ENCODE results near the gene PITHD1.
A peak's percentile ranks its signal among the peaks of the same experiment; 100 is the strongest.

Gene PITHD1

GRCh38 chr1:23742670-23743286 is 35.4 kb upstream of the PITHD1 start:
- Mint-ChIP-seq H3K9me3 (no peaks in the 10 kb centered on the region), H3K4me3 (peak overlapping the region; percentile 86 to 91 (median 86)), H3K27me3 (ENCODE audit: low read depth) (no peaks in the 10 kb centered on the region), H3K4me1 (peaks cover 29% of the 10 kb centered on the region), H3K27ac (peak overlapping the region; percentile 49 to 92 (median 74)), H3K36me3 (ENCODE audit: low read depth) (peaks cover 13% of the 10 kb centered on the region)
- TF ChIP-seq, protein P1, sequence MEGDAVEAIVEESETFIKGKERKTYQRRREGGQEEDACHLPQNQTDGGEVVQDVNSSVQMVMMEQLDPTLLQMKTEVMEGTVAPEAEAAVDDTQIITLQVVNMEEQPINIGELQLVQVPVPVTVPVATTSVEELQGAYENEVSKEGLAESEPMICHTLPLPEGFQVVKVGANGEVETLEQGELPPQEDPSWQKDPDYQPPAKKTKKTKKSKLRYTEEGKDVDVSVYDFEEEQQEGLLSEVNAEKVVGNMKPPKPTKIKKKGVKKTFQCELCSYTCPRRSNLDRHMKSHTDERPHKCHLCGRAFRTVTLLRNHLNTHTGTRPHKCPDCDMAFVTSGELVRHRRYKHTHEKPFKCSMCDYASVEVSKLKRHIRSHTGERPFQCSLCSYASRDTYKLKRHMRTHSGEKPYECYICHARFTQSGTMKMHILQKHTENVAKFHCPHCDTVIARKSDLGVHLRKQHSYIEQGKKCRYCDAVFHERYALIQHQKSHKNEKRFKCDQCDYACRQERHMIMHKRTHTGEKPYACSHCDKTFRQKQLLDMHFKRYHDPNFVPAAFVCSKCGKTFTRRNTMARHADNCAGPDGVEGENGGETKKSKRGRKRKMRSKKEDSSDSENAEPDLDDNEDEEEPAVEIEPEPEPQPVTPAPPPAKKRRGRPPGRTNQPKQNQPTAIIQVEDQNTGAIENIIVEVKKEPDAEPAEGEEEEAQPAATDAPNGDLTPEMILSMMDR (IDR thresholded peaks at IDR 0.05; ENCODE audit: unreplicated experiment in 3 of 3): no peak

DNA sequence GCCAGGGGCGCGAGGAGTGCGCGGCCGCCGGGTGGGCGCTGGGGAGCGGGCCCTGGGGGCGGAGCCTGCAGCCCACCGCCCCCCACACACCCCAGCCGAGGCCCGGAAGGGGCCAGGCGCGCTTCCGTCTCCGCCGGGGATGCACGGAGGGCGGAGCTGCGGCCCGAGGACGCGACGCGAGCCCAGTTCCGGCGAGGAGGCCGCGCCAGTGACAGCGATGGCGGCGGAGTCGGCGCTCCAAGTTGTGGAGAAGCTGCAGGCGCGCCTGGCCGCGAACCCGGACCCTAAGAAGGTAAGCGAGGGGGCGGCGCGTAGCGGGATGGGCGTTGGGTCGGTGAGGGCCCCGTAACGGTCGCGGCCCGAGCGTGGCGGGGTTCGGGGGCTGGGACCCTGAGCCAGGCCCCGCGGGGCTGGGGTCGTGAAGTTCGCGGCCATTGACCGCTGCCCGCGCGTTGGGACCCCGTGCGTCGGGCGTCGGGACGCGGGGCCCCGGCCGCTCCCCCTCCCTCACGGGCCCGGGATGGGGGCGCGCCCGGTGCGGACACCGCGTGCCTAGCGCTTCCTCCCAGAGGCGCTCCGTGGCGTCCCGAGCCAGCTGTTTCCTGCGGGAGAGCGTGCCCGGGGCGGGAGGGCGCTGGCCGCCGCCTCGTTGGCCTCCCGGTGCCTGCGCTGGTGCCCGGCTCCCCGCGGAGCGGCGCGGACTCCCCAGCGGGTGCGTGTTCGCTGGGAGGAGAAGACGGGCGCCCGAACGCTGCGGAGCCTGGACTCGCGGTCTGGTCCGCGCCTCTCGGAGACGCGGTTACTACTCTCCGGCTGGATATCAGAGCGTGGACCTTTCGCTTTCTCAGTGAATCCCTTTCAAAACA is 34.7 kb upstream of the PITHD1 start, which contains the start of gene ELOA:
TSS of gene ELOA (plus strand) at position 185 of the 866 bp plus-strand sequence. CDS start at position 218, 33 bp downstream.
- peaks cover 15% of the 10 kb centered on the region for H3K36me3 Mint-ChIP-seq (ENCODE audit: low read depth)
- H3K27ac Mint-ChIP-seq: peak within 1 kb of the TSS; percentile 79 to 94 (median 86)
- H3K27me3 Mint-ChIP-seq (ENCODE audit: low read depth): no peaks in the 10 kb centered on the region
- H3K4me1 Mint-ChIP-seq: peaks cover 29% of the 10 kb centered on the region
- H3K4me3 Mint-ChIP-seq: peak within 1 kb of the TSS; percentile 91 to 95 (median 94)
- TF ChIP-seq, protein P1 (IDR thresholded peaks at IDR 0.05; ENCODE audit: unreplicated experiment in 3 of 3): no peak
- H3K9me3 Mint-ChIP-seq: no peaks in the 10 kb centered on the region

- H3K27ac Mint-ChIP-seq: peak overlapping the region in 2 of 3 experiments; percentile 79 to 94
- TF ChIP-seq, protein P1 (IDR thresholded peaks at IDR 0.05; ENCODE audit: unreplicated experiment in 3 of 3): peak; percentile 25 to 49 (median 31)
These were observed 32.7 kb upstream of the PITHD1 start for GRCh38 chr1:23745515-23745914.

GRCh38 chr1:23748016-23748415 is 30.2 kb upstream of the PITHD1 start:
- H3K4me3 Mint-ChIP-seq: no peak overlapping the region
- TF ChIP-seq, protein P1 (IDR thresholded peaks at IDR 0.05; ENCODE audit: unreplicated experiment in 3 of 3): no peak
- H3K9me3 Mint-ChIP-seq: no peaks in the 10 kb centered on the region
- H3K36me3 Mint-ChIP-seq (ENCODE audit: low read depth): peaks cover 42% of the 10 kb centered on the region
- no peaks in the 10 kb centered on the region for H3K27me3 Mint-ChIP-seq (ENCODE audit: low read depth)
- H3K27ac Mint-ChIP-seq: no peak overlapping the region
- H3K4me1 Mint-ChIP-seq: peaks cover 19% of the 10 kb centered on the region

More at GRCh38 chr1:23745515-23745914, 32.7 kb upstream of the PITHD1 start:
- Mint-ChIP-seq H3K4me1 (peaks cover 29% of the 10 kb centered on the region), H3K36me3 (ENCODE audit: low read depth) (peaks cover 26% of the 10 kb centered on the region), H3K27me3 (ENCODE audit: low read depth) (no peaks in the 10 kb centered on the region), H3K9me3 (no peaks in the 10 kb centered on the region), H3K4me3 (peak overlapping the region; percentile 90 to 95 (median 94))

DNA sequence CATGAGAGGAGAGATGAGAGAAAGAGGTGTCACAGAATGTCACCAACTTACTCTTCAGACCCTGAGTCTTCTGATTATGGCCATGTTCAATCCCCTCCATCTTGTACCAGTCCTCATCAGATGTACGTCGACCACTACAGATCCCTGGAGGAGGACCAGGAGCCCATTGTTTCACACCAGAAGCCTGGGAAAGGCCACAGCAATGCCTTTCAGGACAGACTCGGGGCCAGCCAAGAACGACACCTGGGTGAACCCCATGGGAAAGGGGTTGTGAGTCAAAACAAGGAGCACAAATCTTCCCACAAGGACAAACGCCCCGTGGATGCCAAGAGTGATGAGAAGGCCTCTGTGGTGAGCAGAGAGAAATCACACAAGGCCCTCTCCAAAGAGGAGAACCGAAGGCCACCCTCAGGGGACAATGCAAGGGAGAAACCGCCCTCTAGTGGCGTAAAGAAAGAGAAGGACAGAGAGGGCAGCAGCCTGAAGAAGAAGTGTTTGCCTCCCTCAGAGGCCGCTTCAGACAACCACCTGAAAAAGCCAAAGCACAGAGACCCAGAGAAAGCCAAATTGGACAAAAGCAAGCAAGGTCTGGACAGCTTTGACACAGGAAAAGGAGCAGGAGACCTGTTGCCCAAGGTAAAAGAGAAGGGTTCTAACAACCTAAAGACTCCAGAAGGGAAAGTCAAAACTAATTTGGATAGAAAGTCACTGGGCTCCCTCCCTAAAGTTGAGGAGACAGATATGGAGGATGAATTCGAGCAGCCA is 27.0 kb upstream of the PITHD1 start:
- no peak overlapping the region for H3K4me3 Mint-ChIP-seq
- TF ChIP-seq, protein P1 (IDR thresholded peaks at IDR 0.05; ENCODE audit: unreplicated experiment in 3 of 3): peak; percentile 48 to 64 (median 62)
- no peaks in the 10 kb centered on the region for H3K9me3 Mint-ChIP-seq
- H3K36me3 Mint-ChIP-seq (ENCODE audit: low read depth): peaks cover 66% of the 10 kb centered on the region
- peaks cover 4% of the 10 kb centered on the region for H3K4me1 Mint-ChIP-seq
- no peaks in the 10 kb centered on the region for H3K27me3 Mint-ChIP-seq (ENCODE audit: low read depth)
- peak overlapping the region in 2 of 3 experiments; percentile 8 to 37 for H3K27ac Mint-ChIP-seq
